WI38 (cell line): ENCODE data around the gene VPS37B.

Experiments used
- H3K4me3 ChIP-seq: 2 replicates; pipeline ENCODE4 v1.5.1; 2011; ENCODE audit warnings: low read depth, mild to moderate bottlenecking, control low read depth, low read length
- TF ChIP-seq, protein P1 (sequence below): IDR thresholded peaks from 2 replicates; pipeline ENCODE4 v1.5.1; 2012; ENCODE audit warnings: low read depth, mild to moderate bottlenecking, control low read depth, low read length

Gene VPS37B

DNA sequence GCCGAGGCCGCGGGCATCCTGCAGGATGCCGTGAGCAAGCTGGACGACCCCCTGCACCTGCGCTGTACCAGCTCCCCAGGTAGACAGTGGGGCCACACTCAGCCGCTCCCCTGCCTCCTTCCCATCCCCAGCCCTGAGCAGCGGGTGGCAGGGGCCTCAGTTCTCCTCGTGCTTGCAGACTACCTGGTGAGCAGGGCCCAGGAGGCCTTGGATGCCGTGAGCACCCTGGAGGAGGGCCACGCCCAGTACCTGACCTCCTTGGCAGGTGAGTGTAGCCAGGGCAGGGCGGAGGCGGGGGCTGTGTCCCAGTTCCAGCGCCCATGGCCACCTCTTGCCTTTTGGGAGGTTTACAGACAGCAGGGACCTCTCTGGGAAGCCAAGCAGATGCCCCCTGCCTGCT, 37.8 kb downstream of the VPS37B start:
- TF ChIP-seq, protein P1, sequence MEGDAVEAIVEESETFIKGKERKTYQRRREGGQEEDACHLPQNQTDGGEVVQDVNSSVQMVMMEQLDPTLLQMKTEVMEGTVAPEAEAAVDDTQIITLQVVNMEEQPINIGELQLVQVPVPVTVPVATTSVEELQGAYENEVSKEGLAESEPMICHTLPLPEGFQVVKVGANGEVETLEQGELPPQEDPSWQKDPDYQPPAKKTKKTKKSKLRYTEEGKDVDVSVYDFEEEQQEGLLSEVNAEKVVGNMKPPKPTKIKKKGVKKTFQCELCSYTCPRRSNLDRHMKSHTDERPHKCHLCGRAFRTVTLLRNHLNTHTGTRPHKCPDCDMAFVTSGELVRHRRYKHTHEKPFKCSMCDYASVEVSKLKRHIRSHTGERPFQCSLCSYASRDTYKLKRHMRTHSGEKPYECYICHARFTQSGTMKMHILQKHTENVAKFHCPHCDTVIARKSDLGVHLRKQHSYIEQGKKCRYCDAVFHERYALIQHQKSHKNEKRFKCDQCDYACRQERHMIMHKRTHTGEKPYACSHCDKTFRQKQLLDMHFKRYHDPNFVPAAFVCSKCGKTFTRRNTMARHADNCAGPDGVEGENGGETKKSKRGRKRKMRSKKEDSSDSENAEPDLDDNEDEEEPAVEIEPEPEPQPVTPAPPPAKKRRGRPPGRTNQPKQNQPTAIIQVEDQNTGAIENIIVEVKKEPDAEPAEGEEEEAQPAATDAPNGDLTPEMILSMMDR = no peak
- H3K4me3 ChIP-seq = no peak overlapping the region

DNA sequence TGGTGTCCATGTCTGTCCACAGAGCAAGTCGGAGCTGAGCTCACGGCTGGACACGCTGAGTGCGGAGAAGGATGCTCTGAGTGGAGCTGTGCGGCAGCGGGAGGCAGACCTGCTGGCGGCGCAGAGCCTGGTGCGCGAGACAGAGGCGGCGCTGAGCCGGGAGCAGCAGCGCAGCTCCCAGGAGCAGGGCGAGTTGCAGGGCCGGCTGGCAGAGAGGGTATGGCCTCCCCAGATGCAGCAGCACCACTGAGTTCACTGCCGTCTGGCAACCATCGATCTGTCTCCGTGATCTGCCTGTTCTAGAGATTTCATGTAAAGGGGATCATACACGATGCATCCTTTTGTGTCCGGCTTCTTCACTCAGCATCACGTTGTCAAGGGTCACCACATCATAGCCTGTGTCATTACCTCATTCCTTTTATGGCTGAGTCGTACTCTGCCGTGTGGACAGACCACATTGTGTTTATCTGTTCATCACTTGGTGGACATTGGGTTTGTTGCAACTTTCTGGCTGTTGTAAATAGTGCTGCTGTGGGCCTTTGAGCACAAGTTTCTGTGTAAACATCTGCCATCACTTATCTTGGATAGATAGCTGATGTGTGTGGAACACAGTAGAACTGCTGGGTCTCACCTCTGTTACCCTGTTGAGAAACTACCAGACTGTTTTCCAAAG, 38.8 kb downstream of the VPS37B start:
- TF ChIP-seq, protein P1 = no peak
- no peak overlapping the region for H3K4me3 ChIP-seq

DNA sequence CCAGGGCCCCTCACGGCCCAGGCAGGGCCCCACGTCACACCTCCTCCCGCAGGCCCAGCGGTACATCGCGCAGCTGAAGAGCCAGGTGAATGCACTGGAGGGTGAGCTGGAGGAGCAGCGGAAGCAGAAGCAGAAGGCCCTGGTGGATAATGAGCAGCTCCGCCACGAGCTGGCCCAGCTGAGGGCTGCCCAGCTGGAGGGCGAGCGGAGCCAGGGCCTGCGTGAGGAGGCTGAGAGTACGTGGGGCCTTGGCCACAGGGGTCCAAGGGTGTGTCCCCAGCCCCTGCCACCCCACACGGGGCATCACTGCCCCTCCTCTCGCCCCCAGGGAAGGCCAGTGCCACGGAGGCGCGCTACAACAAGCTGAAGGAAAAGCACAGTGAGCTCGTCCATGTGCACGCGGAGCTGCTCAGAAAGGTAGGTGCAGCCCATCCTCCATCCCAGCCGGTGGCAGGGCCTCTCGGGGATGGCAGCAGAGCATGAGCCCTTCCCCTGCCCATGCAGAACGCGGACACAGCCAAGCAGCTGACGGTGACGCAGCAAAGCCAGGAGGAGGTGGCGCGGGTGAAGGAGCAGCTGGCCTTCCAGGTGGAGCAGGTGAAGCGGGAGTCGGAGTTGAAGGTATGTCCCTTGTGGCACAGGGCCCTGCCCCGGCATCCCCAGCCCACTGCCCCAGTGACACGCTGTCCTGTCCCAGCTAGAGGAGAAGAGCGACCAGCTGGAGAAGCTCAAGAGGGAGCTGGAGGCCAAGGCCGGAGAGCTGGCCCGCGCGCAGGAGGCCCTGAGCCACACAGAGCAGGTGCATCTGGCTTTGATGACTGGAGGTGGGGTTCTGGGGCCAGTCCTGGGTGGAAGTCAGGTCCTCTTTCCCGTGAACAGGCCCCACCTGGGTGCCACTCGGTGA, 39.7 kb downstream of the VPS37B start:
- TF ChIP-seq, protein P1 = no peak
- no peak overlapping the region for H3K4me3 ChIP-seq

DNA sequence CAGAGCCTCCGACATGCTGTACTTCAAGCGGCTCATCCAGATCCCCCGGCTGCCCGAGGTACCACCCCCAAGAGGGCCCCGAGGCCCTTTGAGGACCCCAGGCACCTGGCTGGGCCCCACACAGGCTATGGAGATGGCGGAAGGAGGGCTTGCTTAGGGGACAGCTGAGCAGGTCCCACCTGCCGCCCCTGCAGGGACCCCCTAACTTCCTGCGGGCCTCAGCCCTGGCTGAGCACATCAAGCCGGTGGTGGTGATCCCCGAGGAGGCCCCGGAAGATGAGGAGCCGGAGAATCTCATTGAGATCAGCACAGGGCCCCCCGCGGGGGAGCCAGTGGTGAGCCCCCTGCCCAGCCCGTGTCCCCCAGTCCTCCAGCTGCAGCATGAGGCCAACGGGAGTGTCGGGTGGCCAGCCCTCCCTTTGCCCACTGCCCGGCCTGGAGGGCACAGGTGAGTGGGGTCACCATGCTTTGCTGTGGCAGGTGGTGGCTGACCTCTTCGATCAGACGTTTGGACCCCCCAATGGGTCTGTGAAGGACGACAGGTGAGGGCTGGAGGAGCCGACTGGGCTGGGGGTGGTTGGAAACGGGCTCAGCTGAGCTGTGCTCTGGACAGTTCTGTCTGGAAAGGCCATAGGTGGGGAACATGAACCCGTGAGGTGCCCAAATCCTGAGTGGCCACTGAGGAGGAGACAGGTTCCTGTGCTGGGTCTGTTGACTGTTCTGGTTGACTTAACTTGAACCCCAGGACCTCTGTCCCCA, 40.7 kb downstream of the VPS37B start:
- TF ChIP-seq, protein P1 = no peak
- no peak overlapping the region for H3K4me3 ChIP-seq

DNA sequence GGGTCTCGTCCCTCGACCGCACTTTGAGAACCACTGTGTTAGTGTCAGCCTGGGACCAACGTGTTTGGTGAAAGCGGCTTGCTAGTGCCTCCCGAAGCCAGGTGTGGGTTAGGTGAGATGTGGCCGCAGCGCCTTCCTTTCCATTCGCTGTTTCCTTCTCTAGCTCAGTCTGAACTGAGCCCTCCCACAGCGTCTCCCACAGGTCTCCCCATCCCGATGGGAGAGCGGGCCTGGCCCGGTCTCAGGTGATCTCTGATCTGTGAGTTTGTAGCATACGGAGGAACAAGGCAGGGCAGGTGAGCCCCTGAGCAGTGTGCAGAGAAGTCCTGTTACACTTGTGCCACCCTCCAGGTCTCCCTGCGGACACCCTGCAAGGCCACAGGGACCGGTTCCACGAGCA, 41.4 kb downstream of the VPS37B start:
- TF ChIP-seq, protein P1 = no peak
- no peak overlapping the region for H3K4me3 ChIP-seq

DNA sequence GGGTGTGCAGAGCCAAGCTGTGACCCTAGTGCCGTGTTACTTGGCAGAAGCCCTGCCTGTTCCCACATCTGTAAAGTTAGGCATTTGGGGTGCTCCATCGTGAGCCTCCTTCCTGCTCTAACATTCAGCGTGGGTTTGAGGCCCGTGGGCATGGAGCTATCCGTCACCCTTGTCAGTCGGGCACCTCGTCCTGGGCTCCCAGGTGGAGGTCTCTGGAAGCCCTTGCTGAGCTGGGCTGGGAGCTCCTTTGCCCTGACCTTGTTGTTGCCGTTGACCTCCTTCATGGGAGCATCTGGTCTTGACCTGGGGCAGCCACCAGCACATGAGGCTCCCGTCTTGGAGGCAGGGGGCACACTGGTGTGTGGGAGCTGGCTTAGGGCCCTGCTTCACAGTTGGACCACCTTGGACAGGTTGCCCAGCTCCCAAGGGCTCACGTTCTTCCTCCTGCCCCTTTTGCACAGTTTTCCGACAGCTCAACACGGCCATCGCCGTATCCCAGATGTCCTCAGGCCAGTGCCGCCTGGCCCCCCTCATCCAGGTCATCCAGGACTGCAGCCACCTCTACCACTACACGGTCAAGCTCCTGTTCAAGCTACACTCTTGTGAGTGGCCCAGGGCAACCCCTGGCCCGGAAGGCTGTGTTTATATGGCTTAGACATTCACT, 42.2 kb downstream of the VPS37B start:
- TF ChIP-seq, protein P1 = no peak
- no peak overlapping the region for H3K4me3 ChIP-seq
